ENCODE data around the gene ARHGAP20.

The ARHGAP20 gene

DNA sequence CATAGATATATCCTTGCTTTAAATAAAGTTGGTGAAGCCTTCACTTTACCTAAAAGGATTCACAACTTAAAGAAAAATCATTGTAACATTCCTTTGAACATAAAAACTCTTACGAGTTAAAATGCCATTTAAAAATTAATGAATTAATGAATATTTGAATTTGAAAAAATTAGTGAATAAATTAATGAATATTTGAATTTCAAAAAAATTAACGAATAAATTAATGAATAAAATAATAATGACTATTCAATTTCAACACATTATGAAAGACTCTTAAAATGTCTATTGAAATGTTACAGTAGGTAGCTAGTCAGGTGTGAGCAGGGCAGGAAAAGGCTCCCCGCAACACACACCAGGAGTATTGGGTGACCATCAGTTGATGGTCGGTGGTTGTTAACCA, 22.9 kb downstream of the ARHGAP20 start:
- no peak overlapping the region for H3K4me3 ChIP-seq (ENCODE audit: low read depth, low read length)
- TF ChIP-seq, protein P1, sequence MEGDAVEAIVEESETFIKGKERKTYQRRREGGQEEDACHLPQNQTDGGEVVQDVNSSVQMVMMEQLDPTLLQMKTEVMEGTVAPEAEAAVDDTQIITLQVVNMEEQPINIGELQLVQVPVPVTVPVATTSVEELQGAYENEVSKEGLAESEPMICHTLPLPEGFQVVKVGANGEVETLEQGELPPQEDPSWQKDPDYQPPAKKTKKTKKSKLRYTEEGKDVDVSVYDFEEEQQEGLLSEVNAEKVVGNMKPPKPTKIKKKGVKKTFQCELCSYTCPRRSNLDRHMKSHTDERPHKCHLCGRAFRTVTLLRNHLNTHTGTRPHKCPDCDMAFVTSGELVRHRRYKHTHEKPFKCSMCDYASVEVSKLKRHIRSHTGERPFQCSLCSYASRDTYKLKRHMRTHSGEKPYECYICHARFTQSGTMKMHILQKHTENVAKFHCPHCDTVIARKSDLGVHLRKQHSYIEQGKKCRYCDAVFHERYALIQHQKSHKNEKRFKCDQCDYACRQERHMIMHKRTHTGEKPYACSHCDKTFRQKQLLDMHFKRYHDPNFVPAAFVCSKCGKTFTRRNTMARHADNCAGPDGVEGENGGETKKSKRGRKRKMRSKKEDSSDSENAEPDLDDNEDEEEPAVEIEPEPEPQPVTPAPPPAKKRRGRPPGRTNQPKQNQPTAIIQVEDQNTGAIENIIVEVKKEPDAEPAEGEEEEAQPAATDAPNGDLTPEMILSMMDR (IDR thresholded peaks at IDR 0.05; ENCODE audit: low read depth, low read length): no peak

DNA sequence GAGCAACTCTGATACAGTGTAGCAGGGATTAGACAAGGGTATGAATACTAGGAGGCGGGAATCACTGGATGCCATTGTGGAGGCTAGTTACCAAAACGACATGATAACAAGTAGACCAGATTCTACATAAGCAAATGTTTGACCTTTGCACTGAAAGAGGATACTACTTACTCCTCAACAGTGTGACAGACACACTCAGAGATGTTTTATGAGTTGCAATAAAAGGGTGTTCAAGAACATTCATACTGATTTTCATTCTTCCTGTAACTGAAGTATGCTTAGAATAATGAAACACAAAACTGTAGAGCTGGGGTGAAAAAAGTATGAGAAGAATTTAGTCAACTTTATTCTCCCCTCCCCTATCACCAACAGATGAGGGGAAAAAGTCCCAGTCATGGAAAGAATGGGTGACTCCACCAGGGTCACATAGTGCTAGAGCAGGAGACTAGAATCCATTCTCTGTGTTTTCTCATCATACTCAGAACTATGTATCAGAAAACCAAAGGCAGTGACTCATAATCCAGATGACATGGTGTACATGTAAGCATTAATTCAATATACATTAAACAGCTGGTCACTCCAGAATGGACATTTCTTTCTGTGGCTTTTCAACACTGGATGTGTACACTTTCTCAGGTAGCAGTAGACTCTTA, 32.8 kb downstream of the ARHGAP20 start:
- no peak overlapping the region for H3K4me3 ChIP-seq (ENCODE audit: low read depth, low read length)
- TF ChIP-seq, protein P1 (IDR thresholded peaks at IDR 0.05; ENCODE audit: low read depth, low read length): no peak

DNA sequence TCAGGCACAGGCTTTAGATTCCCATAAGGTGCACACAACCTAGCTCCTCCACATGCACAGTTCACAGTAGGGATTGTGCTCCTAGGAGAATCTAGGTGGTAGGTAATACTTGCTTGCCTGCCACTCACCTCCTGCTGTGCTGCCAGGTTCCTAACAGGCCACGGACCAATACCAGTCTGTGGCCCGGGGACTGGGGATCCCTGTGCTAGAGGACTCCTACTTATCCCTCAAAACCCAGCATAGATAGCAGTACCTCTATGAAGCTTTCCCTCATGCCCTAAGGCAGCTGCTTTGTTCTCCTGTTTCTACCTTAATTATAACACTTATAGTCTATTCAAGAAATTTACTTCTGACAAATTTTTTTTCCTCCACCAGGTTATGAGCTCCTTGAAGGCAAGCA, 36.7 kb downstream of the ARHGAP20 start:
- TF ChIP-seq, protein P1 (IDR thresholded peaks at IDR 0.05; ENCODE audit: low read depth, low read length): no peak
- H3K4me3 ChIP-seq (ENCODE audit: low read depth, low read length): no peak overlapping the region

DNA sequence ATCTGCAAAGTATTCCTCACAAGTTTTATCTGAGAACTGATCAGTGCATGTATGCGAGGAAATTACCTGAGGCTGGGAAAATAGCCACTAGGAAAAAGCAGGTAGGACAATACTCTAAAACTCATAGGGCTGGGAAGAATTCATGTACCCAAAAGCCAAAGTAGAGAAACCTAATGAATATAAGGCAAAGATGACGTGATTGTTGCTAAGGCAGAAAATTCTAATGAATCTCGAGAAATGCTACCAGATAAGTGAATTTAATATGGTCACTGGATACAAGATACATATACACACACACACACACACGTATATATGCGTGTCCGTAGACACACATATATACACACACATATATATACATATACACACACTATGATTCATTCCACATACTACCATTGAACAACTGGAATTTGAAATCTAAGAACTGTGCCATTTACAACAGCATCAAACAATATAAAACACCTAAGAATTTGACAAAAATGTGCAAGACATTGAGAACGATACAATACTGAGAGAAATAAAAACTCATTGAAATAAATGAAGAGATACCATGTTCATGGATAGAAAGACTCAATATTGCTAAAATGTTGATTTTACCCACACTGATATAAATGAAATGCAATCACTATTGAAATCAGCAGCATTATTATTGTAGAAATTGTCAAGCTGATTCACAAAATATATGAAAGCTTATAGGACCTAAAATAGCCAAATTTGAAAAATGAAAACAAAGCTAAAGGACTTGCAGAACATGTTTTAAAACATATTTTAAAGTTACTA, 46.4 kb downstream of the ARHGAP20 start:
- TF ChIP-seq, protein P1 (IDR thresholded peaks at IDR 0.05; ENCODE audit: low read depth, low read length): no peak
- H3K4me3 ChIP-seq (ENCODE audit: low read depth, low read length): no peak overlapping the region

DNA sequence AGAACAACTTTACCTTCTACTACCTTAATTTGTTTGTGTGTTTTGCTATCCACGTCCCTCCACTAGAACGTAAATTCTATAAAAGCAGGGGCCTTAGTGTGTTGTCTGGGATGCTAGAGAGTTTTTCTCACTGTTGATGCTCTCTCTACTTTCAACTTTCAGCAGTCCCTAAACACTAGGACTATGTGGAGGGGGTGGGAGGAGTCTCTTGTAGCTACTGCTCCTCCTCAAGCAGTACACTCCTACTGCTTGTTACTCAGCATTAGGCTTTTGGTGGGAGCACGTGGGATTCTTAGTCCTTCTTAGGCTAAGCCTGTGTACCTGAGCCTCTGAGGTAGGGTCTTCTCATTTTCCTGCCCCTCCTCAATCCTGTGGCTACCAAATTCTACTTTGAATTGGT, 56.3 kb downstream of the ARHGAP20 start:
- TF ChIP-seq, protein P1 (IDR thresholded peaks at IDR 0.05; ENCODE audit: low read depth, low read length): no peak
- no peak overlapping the region for H3K4me3 ChIP-seq (ENCODE audit: low read depth, low read length)

DNA sequence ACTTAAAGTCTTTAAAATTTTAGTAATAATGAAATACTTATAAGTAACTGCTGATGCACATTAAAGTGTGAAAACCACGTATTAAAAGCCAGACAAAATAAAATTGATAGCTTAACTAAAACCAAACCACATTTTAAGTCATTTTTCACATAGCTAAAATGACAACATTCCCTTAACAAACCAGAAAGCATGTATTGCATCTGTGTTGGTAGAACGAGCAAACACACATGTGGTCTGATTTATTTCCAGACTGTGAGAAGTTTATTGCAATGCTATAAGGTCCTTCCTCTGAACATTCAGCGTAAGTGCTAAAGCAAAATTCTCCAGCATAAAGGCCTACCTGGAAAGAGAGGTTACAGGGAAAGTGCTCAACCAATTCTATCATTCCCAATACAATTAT, 57.8 kb downstream of the ARHGAP20 start:
- TF ChIP-seq, protein P1 (IDR thresholded peaks at IDR 0.05; ENCODE audit: low read depth, low read length): no peak
- no peak overlapping the region for H3K4me3 ChIP-seq (ENCODE audit: low read depth, low read length)

DNA sequence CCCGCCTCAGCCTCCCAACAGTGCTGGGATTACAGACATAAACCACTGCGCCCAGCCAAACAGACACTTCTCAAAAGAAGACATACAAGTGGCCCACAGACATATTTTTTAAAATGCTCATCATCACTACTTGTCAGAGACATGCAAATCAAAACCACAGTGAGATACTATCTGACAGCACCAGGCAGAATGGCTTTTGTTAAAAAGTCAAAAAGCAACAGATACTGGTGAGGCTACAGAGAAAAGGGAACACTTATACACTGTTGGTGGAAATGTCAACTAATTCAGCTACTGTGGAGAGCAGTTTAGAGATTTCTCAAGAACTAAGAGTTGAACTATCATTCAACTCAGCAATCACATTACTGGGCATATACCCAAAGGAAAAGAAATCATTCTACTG, 67.0 kb downstream of the ARHGAP20 start:
- TF ChIP-seq, protein P1 (IDR thresholded peaks at IDR 0.05; ENCODE audit: low read depth, low read length): no peak

More for the DNA sequence above, 67.0 kb downstream of the ARHGAP20 start:
- H3K4me3 ChIP-seq (ENCODE audit: low read depth, low read length): no peak overlapping the region
